Measurements from ENCODE around the gene CYP3A4.

CYP3A4 gene

DNA sequence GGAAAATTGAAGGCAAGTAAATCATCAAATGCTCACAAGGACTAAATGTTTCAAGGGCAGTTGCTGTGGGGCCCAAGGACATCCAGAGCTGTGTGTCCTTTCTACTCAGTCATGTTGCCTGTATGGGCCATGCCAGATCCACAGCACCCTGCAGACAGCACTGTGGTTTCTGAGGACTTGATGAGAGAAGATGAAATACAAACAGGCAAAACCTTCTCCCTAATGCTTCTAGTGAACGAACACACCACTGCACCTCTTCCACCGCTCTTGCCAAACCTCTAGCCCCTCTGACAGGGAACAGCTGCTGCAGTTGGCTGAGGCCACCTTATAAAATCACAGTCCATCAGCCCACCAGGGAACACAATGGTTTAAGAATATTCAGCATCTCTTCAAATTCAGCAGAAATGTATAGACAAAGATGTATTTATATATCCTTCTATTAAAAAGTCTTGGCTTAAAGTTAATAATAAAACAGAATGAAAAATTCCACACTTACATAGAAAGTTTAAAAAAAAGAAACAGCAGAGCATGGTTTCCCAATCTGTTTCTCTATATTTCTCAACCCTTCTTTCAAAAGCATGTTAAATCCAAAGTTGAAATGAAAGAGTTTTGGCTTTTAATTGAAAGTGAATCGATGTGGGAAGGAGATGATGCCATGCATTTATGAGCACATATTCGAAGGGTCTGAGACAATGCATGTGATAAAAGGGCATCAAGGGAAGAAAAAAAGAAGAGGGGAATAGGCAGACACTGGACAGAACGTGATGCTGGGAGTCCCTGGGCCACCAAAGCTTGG is 63.0 kb downstream of the CYP3A4 start:
- no peak for DNase-seq

DNA sequence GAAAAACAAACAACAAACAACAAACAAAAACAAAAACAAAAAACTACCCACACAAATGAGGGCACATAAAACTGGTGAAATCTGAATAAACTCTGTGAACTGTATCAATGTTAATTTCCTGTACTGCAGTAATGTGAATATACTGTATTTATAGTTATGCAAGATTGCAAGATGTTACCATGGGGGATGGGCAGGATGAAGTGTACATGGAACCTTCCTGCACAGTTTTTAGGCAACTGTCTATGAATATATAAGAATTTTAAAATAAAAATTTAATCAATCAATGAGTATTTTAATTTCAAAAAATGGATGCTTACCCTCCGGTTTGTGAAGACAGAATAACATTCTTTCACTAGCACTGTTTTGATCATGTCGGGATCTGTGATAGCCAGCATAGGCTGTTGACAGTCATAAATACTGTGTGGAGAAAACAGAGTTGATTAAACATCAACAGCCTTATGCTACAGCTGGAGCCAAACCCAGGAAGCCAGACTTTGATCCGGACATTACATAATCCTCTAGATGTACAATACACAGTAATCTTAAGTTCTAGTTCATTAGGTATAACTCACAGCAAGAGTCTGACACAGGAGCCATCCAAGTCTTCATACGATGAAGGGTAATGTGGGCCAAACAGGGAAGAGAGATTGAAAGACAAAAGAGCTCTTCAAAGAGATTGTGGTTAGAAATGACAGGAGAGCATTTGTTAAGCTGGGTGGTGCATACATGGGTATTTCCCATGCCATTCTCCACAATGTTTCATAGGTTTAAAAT is 63.8 kb downstream of the CYP3A4 start:
- DNase-seq = no peak

DNA sequence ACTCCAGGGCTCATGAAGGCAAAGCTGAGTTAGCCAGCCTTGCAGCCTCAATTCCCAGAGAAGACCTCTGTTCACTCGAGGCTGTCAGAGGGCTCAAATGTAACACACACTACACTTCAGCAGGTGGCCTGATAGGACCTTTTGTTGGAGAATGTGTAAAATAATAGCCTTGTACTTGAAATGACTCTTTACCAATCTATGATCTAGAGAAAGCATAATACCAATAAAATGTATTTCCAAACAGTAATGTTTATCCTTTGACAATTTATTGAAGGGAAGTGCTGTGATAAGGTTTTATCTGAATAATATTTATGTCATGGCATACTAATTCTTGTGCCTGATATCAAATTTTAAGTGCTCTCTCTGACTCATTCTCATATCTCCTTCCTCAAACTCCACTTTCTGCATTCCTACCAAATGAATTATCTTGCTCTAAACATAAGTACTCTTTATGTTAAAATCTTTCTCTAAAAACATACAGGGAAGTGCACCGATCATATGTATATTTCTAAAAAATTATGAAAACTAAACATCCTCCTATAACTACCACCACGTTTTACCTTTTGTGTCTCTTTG is 69.9 kb downstream of the CYP3A4 start:
- DNase-seq = no peak

DNA sequence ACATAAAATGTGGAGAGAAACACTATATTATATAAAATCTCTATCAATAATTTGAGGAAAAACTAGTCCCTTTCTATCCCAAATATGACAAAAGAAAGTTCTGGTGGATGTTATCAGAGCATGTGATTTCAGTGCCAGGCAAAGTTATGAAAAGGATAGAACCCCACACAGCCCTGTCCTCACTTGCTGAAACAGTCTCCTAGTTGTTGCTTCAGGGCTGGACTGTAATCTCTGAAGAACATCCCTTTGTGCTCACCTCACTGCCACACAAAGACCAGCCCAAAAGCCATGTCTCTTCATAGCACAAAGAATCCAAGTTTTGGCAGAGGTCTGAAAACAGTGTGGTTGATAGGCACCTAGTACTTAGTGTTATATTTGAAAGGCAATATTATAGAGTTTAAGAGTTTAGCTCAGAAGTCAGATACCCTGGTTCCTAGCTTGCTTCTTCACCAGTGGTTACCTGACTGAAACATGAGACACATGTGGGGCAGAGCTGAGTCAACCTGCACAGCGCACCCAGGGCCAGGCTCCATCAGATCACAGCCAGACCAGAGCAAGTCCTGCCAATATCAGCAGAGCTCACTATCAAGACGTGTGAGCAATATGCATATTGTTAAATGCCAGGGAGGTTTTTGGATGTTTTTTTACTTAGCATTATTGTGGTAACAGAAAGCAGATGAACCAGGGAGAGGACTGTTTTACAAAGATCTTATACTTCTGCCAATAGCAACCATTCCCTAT is 74.0 kb downstream of the CYP3A4 start:
- DNase-seq = no peak

DNA sequence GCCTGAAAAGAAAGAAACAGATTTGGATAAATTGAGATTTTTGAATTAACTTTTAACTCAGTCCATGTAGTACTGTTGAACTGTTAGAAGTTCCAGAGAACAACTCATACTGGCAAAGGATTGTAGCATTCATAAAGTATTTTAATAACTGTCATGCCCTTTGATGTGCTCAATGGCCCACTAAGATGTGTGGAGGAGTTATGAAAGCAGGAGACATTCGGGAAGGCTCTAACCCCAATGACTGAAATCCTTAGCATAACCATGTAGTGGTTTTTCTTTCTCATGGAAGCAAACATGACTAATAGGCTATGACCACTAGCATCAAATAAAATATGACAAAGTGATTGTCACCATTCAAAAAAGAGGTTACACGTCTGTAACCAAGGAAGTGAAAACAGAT is 74.7 kb downstream of the CYP3A4 start:
- no peak for DNase-seq

DNA sequence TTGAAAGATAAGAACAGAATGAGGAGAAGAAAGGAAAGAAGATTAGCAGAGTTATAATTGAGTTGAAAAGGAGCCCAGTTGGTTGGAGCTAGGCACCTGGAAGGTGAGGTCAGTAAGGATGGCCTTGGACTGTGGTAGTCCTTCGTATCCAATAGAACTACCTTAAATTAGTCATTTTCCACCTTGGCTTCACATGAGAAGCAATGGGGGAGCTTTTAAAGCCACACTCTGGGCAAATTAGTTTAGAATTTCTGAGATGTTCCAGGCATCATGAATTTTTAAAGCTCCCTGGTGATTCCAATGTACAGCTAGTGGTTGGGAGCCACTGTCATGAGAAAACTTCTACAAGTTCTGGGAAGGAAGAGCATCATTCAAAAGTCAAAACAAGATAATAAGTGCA is 76.9 kb downstream of the CYP3A4 start:
- DNase-seq = no peak

Data from central memory CD4-positive, alpha-beta T cell (primary cell).